SU-DHL-6 (cell line): ENCODE measurements around the gene GRID1.

Experiments used
- EZH2phosphoT487 ChIP-seq: fragments of 200-600 bp; sonication (generic), shearing (Covaris generic); conservative IDR thresholded peaks from 2 replicates; pipeline ENCODE4 v1.6.1; 2018; ENCODE audit warnings: mild to moderate bottlenecking, antibody characterized with exemption, low read length, moderate library complexity, mixed read lengths
- TF ChIP-seq, protein P1 (sequence below): fragments of 200-600 bp; sonication (generic); IDR thresholded peaks from one replicate; pipeline ENCODE4 v1.5.1; 2017; ENCODE audit warnings: antibody characterized with exemption, mild to moderate bottlenecking, low read length, moderate library complexity; ENCODE audit not compliant: insufficient read depth, poor library complexity, severe bottlenecking

DNA sequence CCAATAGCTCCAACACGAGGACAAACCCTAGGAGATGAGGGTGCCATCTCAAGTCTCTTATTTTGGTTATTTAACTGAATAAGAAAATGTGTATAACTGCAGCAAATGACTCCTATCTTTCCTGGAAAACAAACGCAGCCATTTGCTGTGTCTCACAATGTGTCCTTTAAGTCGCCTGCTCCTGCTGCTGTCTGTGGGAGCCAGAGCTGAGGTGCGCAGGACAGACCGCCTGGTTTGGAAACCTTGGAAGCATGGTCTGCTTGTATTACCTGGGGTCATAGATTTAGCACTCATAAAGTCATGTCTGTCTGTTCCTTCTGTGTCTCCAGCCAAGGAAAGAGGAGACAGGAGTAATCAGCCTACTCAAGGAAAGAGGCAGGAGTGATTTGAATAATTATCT lies 760.2 kb downstream of the GRID1 start:
- TF ChIP-seq, protein P1, sequence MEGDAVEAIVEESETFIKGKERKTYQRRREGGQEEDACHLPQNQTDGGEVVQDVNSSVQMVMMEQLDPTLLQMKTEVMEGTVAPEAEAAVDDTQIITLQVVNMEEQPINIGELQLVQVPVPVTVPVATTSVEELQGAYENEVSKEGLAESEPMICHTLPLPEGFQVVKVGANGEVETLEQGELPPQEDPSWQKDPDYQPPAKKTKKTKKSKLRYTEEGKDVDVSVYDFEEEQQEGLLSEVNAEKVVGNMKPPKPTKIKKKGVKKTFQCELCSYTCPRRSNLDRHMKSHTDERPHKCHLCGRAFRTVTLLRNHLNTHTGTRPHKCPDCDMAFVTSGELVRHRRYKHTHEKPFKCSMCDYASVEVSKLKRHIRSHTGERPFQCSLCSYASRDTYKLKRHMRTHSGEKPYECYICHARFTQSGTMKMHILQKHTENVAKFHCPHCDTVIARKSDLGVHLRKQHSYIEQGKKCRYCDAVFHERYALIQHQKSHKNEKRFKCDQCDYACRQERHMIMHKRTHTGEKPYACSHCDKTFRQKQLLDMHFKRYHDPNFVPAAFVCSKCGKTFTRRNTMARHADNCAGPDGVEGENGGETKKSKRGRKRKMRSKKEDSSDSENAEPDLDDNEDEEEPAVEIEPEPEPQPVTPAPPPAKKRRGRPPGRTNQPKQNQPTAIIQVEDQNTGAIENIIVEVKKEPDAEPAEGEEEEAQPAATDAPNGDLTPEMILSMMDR, result no peak
- TF ChIP-seq EZH2phosphoT487, result no peak
